ENCODE data around the gene CDH4.

DNA sequence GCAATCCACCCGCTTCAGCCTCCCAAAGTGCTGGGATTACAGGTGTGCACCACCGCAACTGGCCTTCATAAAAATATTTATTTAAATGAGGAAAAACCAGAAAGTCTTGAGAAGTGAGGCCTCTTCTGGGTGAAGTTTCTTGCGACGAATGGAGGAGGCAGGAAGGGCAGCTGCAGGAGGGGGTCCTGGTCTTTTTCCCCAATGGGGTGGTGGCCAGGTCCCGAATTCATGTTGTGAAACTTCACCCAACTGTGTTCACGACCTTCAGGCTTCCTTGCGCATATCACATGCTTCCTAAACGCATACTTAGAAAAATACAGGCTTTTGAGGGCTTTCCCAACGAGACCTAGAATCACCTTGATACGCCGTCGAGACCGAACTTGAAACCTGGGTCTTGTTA is 145.1 kb downstream of the CDH4 start:
- TF ChIP-seq, protein P1, sequence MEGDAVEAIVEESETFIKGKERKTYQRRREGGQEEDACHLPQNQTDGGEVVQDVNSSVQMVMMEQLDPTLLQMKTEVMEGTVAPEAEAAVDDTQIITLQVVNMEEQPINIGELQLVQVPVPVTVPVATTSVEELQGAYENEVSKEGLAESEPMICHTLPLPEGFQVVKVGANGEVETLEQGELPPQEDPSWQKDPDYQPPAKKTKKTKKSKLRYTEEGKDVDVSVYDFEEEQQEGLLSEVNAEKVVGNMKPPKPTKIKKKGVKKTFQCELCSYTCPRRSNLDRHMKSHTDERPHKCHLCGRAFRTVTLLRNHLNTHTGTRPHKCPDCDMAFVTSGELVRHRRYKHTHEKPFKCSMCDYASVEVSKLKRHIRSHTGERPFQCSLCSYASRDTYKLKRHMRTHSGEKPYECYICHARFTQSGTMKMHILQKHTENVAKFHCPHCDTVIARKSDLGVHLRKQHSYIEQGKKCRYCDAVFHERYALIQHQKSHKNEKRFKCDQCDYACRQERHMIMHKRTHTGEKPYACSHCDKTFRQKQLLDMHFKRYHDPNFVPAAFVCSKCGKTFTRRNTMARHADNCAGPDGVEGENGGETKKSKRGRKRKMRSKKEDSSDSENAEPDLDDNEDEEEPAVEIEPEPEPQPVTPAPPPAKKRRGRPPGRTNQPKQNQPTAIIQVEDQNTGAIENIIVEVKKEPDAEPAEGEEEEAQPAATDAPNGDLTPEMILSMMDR (IDR thresholded peaks at IDR 0.05): no peak
- TF ChIP-seq EZH2 (IDR thresholded peaks at IDR 0.05) (no peak), EZH2phosphoT487 (IDR thresholded peaks at IDR 0.05) (no peak)

Measured in neural progenitor cell (in vitro differentiated cells).